Stimulated activated CD4-positive, alpha-beta T cell treated with anti-CD3 and anti-CD28 coated beads, Interleukin-1b, Interleukin-23, amount 100 ng/mL, for 1 hour (primary cell): ENCODE results near the gene AHSP.
"Not testable (repeated sequence)": the region's sequence is repeated elsewhere in the genome, so short reads cannot be mapped to it uniquely, and the experiment has no call there.

Experiments used
- DNase-seq, 2 donors: peaks; one replicate each; pipeline ENCODE4 v3.0.0-alpha.2; 2020; ENCODE audit warnings: low read depth in 2 of 2

Gene AHSP

DNA sequence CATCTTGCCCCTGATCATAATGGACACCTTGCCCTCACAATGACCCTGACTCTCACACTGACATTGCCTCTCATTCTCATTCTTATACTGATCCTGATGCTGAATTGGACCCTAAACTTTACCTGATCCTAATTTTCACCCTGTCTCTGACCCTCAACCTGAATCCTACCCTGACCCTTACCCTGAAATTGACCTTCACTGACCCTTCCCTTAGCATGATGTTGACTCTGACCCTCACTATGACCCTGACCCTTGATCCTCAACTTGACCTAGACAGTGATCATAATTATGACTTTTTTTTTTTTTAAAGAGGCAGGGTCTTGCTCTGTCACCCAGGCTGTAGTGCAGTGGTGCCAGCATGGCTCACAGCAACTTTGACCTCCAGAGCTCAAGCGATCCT lies 3.4 kb downstream of the AHSP start:
- DNase-seq = no peak

GRCh38 chr16:31532120-31532519 lies 4.4 kb downstream of the AHSP start:
- DNase-seq = no peak

DNA sequence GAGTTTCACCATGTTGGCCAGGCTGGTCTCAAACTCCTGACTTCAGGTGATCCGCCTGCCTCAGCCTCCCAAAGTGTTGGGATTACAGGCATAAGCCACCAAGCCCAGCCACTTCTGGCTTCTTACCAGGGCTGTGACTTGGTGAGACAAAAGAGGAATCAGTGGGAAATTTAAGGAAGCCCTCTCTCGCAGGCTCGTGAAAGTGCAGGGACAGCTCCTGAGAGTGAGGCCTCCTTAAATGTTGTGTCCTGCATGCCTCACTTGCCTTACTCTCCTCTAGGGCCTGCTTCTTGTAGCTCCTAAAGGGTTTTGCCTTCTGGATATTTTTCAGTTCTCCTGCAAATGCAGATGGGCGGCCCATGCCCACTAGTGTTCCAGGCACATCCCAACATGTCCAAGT lies 5.2 kb downstream of the AHSP start:
- no peak for DNase-seq

GRCh38 chr16:31535737-31536136 lies 8.0 kb downstream of the AHSP start:
- no peak for DNase-seq

GRCh38 chr16:31536804-31537361 lies 9.2 kb downstream of the AHSP start:
- DNase-seq = no peak

- no peak for DNase-seq
Observed at GRCh38 chr16:31537362-31538242, 9.9 kb downstream of the AHSP start.

DNA sequence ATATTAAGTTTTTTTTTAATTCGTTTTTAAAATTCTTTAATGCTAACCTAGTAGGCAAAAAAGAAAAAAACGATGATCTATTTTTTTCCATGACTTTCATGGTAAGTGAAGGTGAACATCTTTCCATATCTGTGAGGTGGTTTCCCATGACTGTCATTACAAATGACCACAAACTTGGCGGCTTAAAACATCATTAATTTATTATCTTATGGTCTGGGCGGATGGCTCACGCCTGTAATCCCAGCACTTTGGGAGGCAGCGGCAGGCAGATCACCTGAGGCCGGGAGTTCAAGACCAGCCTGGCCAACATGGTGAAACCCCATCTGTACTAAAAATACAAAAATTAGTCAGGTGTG lies 10.5 kb downstream of the AHSP start:
- not testable (repeated sequence) for DNase-seq

DNA sequence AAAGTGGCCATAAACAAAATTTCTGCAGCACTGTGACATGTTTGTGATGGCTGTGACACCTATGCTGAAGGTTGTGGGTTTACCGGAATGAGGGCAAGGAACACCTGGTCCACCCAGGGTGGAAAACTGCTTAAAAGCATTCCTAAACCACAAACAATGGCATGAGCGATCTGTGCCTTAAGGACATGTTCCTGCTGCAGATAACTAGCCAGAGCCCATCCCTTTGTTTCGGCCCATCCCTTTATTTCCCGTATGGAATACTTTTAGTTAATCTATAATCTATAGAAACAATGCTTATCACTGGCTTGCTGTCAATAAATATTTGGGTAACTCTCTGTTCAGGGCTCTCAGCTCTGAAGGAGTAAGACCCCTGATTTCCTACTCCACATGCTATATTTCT lies 12.1 kb downstream of the AHSP start:
- DNase-seq = not testable (repeated sequence)

- DNase-seq = no peak
Observed at GRCh38 chr16:31542763-31543162, 15.1 kb downstream of the AHSP start.

GRCh38 chr16:31561426-31562233 lies 33.9 kb downstream of the AHSP start:
- no peak for DNase-seq

GRCh38 chr16:31568577-31569359 lies 41.1 kb downstream of the AHSP start:
- no peak for DNase-seq

- DNase-seq = no peak
Observed at GRCh38 chr16:31569360-31569717, 41.6 kb downstream of the AHSP start.

DNA sequence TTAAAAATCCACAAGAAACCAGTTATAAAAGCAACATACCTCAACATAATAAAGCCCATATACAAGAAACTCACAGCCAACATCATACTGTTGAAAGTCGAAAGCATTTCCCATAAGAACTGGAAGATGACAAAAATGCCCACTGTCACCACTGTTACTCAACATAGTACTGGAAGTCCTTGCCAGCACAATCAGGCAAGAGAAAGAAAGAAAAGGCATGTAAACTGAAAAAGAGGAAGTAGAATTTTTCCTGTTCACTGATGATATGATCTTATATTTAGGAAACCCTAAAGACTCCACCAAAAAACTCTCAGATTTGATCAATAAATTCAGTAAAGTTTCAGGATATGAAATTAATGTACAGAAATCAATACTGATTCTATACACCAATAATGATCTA lies 45.1 kb downstream of the AHSP start:
- DNase-seq = no peak

GRCh38 chr16:31574159-31574558 lies 46.5 kb downstream of the AHSP start:
- not testable (repeated sequence) for DNase-seq

DNA sequence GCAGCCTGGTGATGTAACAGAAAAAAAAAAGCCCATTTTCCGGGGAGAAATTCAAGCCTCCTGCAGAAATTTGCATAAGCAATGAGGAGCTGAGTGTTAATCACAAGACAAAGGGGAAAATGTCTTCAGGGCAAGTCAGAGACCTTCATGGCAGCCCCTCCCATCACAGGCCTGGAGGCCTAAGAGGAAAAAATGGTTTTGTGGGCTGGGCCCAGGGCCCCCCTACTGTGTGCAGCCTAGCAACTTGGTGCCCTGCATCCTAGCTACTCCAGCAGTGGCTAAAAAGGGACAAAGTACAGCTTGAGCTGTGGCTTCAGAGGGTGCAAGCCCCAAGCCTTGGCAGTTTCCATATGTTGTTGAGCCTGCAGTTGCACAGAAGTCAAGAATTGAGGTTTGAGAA lies 49.7 kb downstream of the AHSP start:
- no peak for DNase-seq
